Measurements from ENCODE around the gene PCDH12.

Gene PCDH12

DNA sequence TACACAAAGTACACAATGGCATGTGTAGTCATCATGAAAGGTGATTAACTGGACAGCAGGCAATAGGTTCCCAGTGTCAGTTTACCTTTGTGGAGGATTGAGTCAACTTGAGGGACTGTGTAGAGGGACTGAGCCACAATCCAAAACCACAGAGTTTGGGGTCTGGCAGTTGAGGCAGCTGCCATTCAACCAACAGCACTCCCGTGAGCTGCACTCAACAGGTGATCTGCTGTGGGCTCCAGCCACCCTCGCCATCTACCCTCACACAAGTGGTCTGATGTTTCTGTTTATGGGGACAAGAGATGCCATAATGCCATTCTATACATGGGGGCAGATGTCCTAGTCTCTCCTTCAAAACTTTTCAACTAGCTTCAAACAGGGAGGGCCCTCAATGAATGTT lies 37.2 kb downstream of the PCDH12 start:
- TF ChIP-seq POLR2AphosphoS5 (IDR thresholded peaks at IDR 0.05; ENCODE audit: low read depth, low read length) (no peak), SIN3A (IDR thresholded peaks at IDR 0.05; ENCODE audit: borderline replicate concordance, insufficient read depth, low read length) (no peak), FOXP2 (optimal IDR thresholded peaks at IDR 0.05; ENCODE audit: borderline replicate concordance, extremely low read depth, extremely low read length, insufficient read depth) (no peak), TAF1 (IDR thresholded peaks at IDR 0.05; ENCODE audit: borderline replicate concordance, insufficient read depth, low read length) (no peak)
- TF ChIP-seq, protein P1, sequence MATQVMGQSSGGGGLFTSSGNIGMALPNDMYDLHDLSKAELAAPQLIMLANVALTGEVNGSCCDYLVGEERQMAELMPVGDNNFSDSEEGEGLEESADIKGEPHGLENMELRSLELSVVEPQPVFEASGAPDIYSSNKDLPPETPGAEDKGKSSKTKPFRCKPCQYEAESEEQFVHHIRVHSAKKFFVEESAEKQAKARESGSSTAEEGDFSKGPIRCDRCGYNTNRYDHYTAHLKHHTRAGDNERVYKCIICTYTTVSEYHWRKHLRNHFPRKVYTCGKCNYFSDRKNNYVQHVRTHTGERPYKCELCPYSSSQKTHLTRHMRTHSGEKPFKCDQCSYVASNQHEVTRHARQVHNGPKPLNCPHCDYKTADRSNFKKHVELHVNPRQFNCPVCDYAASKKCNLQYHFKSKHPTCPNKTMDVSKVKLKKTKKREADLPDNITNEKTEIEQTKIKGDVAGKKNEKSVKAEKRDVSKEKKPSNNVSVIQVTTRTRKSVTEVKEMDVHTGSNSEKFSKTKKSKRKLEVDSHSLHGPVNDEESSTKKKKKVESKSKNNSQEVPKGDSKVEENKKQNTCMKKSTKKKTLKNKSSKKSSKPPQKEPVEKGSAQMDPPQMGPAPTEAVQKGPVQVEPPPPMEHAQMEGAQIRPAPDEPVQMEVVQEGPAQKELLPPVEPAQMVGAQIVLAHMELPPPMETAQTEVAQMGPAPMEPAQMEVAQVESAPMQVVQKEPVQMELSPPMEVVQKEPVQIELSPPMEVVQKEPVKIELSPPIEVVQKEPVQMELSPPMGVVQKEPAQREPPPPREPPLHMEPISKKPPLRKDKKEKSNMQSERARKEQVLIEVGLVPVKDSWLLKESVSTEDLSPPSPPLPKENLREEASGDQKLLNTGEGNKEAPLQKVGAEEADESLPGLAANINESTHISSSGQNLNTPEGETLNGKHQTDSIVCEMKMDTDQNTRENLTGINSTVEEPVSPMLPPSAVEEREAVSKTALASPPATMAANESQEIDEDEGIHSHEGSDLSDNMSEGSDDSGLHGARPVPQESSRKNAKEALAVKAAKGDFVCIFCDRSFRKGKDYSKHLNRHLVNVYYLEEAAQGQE (IDR thresholded peaks at IDR 0.05; ENCODE audit: insufficient read depth in 1 of 2, low read depth in 2 of 2, low read length in 2 of 2) = no peak

DNA sequence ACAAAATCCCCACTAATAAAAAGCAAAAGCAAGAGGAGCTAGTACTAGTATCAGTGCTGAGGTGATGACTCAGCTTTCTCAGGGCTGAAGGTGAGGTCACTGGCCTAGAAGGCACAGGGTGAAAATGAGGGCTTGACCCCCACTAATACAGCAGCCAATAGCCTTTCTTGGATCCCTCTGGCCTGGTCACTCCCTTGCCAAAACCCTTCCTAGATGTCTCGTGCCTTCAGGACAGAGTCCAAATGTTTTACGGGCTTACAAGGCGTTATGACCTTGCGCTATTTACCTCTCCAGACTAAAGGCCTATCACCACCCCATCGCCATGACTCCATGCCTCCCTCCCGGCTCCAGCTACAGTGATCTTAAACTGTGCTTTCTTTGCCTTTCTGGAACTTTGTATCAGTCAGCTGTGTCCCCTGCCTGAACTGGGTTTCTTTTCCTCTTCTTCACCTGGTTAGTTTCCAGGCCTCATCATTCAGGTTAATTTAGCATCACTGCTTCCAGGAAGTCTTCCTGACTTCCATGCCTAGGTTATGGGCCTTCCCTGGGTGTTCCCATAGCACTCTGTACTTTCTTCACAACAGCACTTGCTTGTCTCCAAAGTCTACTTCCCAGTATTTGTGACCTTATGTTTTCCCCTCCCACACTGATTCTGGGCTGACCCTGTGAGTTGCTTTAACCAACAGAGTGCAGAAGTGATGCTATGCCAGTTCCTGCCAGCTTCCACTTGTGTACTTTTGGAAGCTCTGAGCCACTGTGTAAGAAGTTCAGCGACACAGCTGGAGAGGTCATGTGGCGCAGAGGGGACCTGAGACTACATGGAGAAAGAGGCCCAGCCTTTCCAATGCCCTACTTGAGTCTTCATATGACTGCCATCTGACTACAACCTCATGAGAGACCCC lies 38.5 kb downstream of the PCDH12 start:
- TF ChIP-seq TAF1 (IDR thresholded peaks at IDR 0.05; ENCODE audit: borderline replicate concordance, insufficient read depth, low read length) (no peak), SIN3A (IDR thresholded peaks at IDR 0.05; ENCODE audit: borderline replicate concordance, insufficient read depth, low read length) (no peak), POLR2AphosphoS5 (IDR thresholded peaks at IDR 0.05; ENCODE audit: low read depth, low read length) (no peak), FOXP2 (optimal IDR thresholded peaks at IDR 0.05; ENCODE audit: borderline replicate concordance, extremely low read depth, extremely low read length, insufficient read depth) (no peak)
- TF ChIP-seq, protein P1 (IDR thresholded peaks at IDR 0.05; ENCODE audit: insufficient read depth in 1 of 2, low read depth in 2 of 2, low read length in 2 of 2) = no peak

- TF ChIP-seq FOXP2 (optimal IDR thresholded peaks at IDR 0.05; ENCODE audit: borderline replicate concordance, extremely low read depth, extremely low read length, insufficient read depth) (no peak), POLR2AphosphoS5 (IDR thresholded peaks at IDR 0.05; ENCODE audit: low read depth, low read length) (no peak)
- TF ChIP-seq, protein P1 (IDR thresholded peaks at IDR 0.05; ENCODE audit: insufficient read depth in 1 of 2, low read depth in 2 of 2, low read length in 2 of 2) = no peak
Measured at GRCh38 chr5:141917760-141918159, 40.2 kb downstream of the PCDH12 start.

DNA sequence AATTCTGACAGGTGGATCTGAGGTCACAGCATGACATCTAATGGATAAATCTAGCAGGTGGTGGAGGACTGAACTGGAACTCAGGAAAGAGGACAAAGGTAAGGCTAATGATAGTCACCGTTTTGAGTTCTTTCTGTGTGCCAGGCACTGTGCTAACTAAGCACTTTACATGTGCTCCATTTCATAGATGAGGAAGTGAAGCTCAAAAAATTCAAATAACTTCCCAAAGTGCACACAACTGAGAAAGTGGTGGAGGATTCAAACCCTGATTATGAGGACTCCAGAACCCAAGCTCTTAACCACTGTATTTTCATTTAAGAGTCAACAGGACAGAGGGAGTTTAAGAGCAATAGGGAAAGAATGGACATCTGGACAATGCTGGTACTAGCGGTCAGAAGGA lies 41.5 kb downstream of the PCDH12 start:
- TF ChIP-seq FOXP2 (optimal IDR thresholded peaks at IDR 0.05; ENCODE audit: borderline replicate concordance, extremely low read depth, extremely low read length, insufficient read depth) = no peak
- TF ChIP-seq, protein P1 (IDR thresholded peaks at IDR 0.05; ENCODE audit: insufficient read depth in 1 of 2, low read depth in 2 of 2, low read length in 2 of 2) = no peak
- no peak for TF ChIP-seq POLR2AphosphoS5 (IDR thresholded peaks at IDR 0.05; ENCODE audit: low read depth, low read length)
- TF ChIP-seq SIN3A (IDR thresholded peaks at IDR 0.05; ENCODE audit: borderline replicate concordance, insufficient read depth, low read length) = no peak
- no peak for TF ChIP-seq TAF1 (IDR thresholded peaks at IDR 0.05; ENCODE audit: borderline replicate concordance, insufficient read depth, low read length)
